Posterior cingulate gyrus (tissue), 11 donors: ENCODE measurements around the gene AKT3.
A peak's percentile ranks its signal among the peaks of the same experiment; 100 is the strongest.

ENCODE experiments used
- DNase-seq, 10 donors: peaks; one replicate each; pipeline versions ENCODE4 v3.0.0 to v3.0.0-alpha.2; 2020 to 2021; ENCODE audit warnings: mixed read lengths in 3 of 10
- intact Hi-C: fragments of 100-400 bp; cut with DNase I; formaldehyde crosslinking; loops from one replicate; pipeline ENCODE4 v1.15.1; 2023

Gene AKT3

DNA sequence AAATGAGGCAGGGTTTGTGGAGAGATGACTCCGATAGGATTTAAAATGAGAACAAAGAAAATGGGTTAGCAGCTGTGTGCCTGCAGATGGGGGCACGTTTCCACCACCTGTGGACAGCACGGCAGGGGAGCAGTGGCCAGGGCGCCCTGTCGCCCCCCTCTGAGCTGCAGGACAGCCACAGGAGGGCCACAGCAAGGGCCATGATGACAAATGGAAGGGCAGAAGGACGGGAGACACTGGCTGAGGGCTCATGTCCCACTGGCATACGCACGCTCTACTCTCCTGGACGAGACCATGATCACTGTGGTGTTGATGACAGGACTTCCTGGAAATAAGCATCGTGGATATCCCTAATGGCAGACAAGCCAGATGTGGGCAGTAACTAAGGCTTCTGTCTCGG is 353.2 kb downstream of the AKT3 start:
- intact Hi-C loops = no loop called here
- peak in 1 of 10 donors; percentile 80 for DNase-seq

DNA sequence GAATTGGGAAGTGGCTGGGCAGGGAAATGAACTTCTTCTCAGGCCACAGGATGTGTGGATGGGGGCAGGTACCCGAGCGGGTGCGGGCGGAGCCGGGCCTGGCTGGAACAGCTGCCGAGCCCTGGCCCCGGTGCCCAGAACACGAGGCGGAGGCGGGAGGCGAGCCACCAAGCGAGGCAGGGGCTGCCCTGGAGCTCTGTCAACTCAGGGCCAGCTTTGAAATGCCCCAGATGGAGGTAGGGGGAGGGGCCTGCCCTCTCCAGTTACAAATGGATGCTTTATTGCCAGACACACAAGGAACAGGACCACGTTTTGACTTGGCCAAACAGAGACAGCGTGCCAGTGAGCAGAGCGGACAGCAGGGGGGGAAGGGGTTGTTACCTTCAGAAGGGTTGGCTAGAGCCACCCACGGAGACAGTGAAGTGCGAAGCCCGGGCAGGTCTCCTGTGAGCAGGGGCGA is 353.8 kb downstream of the AKT3 start:
- DNase-seq = peak; percentile 64 to 96 (median 76)
- intact Hi-C loops = no loop called here

DNA sequence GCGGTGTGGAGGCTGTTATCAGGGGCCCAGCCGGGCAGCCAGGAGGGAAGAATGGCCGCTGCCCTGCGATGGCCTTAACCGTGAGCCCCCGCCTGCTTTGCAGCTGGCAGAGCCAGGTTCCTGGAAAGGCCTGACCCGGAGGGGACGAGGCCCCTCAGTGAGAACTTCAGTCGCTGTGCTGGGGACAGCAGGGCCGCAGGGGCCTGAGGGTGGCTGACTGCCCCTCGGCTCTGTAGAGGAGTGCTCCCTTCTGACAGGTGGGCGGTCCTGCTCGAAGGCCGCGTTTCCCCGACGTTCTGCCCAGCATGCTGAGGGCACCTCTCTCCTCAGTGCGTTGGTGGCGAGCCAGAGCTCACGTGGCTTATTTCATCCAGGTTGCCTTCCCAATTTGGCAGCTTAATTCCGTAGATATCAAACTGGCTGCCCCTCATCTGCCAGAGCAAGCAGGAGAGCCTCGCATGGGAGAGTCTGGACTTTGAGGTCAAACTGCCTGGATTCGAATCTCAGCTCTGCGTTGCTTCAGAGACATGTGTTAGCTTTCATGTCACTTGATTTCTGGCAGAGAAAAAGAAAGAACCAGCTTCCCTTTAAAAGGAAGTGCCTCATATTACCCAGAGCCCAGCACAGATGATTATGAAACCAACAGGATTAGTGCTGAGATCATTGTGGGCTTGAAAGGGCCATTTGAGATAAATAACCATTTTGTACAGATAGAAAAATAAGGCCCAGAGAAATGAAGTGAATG is 354.4 kb downstream of the AKT3 start:
- intact Hi-C loops = no loop called here
- DNase-seq = peak in 1 of 10 donors; percentile 81

DNA sequence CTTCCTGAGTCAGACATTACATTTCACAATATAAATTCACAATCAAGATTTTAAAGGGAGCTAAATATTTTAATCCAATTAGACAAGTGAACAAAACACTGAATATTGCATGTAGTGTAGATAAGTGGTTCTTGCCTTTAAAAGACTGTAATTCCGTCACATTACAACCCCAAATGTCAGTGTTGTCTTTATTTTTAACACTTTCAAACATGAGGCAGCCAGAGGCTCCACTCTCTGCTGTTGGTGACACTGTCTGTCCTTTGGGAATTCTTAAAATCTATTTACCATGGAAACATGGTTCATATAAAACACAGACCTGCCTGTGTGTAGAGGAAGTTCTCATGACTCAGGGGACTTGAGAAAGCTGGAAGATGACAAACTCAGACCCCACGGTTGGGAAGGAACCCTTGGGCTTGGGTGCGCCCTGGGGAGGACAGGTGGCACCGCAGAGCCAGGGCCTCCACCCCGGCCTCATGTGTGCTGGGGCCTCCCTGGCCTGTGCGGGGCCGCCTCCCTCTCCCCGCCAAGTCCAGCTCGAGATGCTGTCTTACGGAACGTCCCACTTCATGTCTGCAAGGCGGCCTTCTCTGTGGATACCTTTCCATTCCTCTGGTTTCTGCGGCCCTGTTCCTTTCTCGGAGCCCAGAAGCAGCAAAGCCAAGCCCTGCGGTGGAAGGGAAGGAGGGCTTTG is 355.2 kb downstream of the AKT3 start:
- DNase-seq = peak in 1 of 10 donors; percentile 77
- intact Hi-C loops = no loop called here

DNA sequence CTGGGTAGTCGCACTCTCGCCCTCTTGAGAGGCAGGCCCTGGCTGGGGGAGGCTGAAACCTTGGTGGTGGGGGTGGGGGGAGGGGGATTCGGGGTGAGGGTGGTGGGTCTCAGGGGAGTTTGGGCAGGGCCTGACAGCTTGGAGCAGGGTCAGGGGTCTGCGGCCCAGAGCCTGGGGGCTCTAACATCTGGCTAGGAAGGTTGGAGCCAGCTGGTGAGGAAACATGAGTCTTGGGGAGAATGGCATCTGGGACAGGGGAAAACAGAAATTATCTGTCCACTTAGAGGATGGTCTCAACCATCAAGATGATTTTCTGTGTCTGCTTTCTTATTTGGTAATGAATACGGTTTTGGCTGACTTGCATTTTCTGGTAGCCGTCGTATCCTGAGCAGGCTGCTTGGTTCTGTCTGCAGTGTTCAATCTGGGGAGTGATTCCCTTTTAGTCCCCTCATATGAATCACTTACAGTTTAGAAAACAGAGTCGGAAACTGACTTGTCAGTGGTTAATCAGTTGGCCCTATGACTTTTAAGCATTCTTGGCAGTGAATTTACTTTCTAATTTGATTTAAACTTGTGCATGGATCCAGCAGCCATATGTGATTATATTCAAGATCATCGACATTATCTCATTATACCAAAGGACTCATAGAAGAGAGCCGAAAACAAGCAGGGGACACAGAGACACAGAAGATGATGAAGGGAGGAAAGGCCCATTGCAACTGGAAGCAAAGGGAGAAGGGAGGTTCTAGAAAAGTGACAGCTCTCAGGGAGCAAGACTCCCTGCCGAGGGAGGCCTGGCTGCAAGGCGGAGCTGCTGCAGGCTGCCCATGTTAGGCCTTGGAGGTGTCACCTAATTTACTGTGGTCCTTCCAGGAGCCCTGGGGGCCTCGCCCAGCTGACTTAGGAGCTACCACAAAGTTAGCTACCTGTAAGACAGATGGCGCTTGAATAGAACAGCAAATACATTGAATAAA is 356.6 kb downstream of the AKT3 start:
- intact Hi-C loops = no loop called here
- no peak for DNase-seq

DNA sequence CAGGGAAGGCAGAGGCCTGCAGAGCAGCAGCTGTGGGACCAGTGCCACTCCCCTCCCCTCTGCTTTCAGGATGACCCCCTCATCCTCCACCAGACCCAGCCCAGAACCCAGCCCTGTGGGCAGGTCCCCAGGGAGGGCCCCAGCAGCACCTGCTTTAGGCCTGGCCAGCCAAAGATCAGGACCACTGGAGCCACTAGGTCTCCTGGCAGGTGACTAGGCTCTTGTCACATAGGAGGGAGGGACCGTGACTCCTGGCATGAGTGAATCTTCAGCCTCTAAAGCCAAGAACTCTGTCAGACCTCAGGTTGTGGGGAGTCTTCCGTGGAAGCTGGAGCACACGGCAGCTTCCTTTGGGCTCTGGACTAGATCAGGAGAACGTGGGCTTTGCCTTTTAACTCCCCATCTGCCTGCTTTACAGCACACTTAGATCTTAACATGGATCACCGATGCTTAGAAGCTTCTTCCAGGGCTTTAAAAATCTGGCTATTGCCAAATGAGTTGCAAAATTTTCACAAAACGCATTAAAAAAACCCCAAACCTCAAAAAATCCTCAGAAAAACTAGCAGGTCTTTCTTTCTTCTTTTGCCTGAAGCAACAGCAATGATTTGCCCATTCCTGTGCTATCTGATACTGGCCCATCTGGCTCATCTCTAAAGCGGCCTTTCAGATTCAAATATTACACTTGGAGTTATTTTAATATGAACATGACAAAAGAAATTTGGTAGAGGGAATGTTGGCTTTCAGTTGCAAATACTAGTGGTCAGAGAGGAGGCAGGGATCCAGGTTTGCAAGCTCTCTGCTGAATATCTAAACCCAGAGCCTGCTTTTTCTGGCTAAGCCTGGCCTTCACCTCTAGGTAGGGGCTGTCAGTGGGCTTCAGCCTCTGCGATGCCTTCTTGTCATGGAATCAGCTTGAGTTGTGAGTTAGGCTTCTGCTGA is 359.0 kb downstream of the AKT3 start:
- intact Hi-C loops = no loop called here
- no peak for DNase-seq

DNA sequence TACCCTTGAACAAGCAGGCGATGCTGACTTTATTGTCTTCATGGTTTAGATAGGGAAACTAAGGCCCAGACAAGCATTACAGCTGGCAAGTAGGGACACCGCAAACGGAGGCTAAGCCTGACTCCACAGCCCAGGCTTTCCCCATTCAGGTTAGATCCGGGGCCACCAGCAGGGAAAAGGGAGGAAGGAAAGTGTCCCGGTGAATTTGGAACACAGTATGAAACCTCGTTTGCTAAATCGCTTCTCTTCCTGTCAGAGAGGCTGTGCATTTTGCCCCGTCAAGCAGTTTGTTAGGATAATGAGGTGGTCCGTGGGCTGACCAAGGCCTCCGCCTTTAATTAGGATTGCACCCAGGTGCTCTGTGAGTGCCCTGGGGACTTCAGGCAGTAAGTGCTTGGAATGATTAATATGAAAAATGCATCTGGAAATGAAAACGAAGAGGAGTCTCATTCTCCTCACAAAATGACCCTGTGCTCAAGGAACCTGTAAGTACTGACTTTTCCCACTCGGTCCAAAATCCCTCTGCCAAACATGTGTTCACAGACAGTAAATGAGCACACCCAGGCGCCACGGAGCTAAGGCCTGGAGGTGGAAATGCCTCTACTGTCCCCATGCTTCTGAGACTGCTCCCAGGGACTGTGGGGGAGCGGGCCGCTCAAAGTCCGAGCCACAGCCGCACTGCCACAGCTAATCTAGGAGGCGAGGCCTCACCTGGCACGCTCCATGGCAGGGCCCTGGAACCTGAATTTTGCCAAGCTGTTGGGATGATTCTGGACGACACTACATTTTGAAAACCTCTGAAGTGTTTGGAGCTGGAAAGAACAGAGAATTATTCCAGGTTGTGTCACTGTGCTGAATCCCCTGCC is 360.1 kb downstream of the AKT3 start:
- peak in 2 of 10 donors; percentile 9 to 80 for DNase-seq
- intact Hi-C loops = no loop called here

DNA sequence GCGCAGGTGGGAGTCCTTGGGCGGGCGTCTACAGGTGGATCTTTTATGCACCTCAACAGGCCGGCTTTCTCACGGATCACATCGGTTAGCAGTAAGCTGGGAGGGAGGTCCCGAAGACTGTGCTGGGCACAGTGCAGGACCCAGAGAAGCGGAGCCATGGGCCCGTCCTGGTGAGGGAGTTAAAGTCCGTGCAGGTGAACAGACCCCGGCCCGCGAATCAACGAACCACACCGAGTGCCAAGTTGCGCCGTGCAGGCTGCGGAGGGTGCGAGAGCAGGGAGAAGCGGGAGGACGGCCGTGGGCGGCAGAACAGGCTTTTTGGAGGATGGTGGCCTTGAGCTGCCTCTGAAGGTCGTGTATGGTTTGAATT is 360.9 kb downstream of the AKT3 start:
- DNase-seq = peak in 2 of 10 donors; percentile 82
- intact Hi-C loops = no loop called here

DNA sequence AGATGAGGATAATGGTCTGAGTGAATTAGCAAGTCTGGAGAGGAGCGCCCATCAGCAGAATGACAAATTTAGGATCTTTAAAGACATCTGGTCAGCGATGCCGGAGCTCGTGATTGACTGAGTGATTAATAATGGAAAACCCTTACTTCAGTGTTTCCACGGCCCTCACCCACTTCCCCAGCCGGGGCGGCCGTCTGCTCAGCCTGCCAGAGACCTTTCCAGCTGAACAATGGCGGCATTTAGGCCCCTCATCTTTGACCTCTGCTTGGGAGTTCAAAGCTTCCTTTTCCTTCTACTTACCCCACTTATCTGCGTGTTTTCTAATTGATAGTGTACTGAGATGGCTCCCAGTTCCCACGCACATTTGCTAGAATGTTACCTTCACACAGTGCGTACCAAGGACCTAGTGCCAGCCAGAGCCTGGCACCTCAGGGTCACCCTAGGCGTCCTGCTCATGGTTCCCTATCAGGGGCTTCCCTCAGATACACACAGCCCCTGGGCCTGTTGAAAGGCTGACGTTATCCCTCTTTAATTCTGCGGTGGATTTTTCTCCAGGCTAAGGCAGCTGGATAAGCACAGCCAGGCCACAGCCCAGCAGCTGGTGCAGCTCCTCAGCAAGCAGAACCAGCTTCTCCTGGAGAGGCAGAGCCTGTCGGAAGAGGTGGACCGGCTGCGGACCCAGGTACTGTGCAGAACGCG is 361.4 kb downstream of the AKT3 start:
- DNase-seq = peak in 2 of 10 donors; percentile 39 to 84
- intact Hi-C loops = no loop called here

DNA sequence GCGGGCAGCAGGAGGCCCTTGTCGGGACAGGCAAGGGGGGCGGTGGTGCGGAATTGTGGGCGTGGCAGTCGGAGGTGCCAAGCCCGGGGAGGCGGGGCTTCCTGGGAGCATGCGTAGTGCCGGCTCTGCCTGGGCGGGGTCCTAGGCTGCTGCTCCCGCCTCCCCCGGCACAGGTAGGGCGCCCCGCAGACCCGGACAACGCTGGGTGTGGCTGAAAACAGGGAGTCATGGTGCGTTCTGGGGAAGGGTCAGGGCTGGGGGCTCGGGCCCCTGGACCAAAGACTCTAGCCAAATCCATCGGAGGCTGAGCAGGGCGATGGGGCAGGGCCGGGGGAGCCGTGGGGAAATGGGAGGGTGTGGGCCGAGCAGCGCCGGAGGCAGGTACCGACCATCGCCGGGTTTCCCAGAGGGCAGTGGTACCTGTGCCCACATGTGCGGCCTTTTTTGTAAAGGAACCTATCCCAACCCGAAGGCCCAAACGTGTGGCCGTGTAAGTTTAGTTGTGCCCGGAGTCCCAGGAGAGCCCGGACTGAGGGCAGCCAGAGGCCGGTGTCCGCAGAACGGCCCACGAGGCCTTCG is 362.3 kb downstream of the AKT3 start:
- peak in 2 of 10 donors; percentile 59 to 74 for DNase-seq
- intact Hi-C loops = no loop called here

DNA sequence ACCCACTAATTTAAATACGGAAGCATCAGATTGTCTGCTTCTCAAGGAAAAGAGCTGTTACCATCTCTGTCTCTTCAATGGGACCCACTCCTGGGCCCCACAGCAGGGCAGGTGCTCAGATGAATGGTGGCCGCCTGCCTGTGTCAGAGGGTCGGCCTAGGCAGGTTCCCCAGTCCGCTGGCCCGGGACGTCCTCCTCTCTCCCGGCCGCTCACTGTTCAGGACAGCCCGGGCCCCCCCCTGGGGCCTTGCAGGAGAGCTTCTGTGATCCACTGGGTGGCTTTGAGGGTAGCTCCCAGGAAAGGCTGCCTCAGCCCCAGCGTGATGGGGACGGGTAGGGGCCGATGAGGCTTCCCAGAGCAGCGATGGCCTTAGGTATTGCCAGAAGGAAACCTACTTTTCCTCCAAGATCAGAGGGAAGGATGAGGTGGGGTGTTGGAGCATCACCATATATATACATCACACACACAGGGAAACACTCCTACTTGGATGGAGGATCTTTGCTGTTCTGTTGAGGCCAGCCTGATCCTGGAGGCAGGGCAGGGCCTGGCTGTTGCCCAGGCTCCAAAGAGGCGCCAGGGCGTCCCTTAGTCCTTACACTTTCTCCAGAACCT is 362.9 kb downstream of the AKT3 start:
- peak in 1 of 10 donors; percentile 64 for DNase-seq
- intact Hi-C loops = no loop called here

DNA sequence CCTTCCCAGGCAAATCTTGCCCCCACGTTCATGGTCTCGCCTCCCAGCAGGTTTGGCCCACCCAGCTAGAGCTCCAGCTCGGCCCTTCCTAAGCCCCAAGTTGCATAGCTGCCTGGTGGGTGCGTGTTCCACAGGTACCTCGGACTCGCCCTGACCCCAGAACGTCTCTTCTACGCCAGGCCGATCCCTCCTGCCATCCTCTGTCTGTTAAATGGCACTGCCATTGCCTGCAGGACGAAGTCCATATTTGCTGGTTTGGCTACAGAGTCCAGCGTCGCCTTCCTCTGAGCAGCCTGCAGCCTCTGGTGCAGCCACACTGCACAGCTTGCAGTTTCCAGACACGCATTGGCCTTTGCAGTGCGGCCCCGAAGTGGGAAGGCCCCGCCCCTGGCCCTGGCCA is 366.1 kb downstream of the AKT3 start:
- no peak for DNase-seq
- intact Hi-C loops = loop anchor here (2.0 kb wide), 1 partner anchor 565 kb away; no protein-coding TSS in a partner anchor

DNA sequence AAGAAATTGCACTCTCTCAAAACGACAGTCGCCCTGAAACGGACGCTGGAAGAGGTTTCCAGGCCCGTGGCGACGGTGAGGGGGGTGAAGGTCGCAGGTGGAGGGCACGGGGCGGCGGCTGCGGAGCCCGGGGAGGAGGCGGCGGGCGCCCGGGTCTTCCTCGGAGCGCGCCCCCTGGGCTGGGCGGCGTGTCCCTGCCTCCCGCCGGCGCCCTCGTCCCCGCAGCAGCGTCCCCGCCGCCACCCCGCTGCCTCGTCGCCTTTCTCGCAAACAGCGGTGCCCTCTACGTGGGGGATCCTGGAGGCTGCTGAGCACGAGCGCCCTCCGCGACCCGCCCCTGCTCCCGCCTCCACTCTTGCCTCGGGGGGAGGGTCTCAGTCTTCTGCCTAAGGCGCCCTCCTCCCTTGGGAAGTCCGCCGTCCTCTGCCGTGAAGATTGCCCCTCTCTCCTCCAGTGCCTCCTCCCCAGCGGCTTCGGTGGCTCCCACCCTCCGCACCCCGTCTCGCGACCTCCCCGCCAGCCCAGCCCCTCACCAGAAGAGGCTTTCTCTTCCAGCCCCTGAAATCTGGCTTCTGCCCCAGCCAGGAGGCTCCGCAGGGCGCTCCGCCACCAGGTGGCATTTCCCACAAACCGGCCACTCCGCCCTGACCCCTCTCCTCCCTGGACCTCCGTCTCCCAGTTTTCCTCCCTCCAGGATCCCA is 366.8 kb downstream of the AKT3 start:
- intact Hi-C loops = loop anchor here (2.0 kb wide), 1 partner anchor 566 kb away; no protein-coding TSS in a partner anchor
- DNase-seq = peak in 2 of 10 donors; percentile 81 to 87

DNA sequence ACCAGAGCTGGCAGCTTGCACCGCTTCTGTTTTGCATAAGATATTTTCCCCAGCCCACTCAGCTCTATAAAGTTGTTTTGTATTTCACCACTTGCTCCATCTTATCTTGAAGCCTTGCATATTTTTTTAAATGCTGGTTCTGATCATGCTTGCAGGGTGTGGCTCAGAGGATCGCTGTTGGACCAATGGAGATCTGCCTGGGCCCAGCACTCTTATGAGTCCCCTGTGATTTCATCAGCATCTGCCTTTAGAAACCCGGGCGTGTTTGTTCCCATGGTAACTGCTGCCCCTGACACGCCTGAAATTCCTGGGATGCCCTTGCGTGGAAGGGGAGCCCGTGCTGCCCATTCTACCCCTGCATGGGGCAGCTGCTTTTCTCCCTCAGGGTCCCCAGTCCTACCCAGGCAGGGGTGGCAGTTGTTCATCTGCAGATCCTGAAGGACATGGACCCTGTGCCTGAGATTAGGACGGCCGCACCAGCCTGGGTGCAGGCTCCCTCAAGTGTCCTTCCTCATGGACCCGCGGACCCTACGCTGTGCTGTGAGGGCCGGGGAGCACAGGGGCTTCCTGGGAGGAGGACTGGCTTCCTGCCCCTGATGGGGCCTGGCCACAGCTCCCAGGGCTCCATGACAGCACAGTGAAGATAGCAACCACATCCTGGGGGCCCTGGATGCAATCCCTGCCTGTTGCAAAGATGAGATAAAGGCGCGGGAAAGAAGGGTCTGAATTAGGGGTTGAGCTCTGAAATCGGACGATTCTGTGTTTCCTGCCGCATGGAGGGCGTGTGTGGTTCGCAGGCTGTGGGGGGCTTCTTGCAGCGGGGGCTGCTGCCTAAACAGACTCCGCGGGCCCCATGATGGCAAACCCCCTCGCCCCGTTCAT is 367.7 kb downstream of the AKT3 start:
- intact Hi-C loops = loop anchor here (2.0 kb wide), 1 partner anchor 566 kb away; no protein-coding TSS in a partner anchor

DNA sequence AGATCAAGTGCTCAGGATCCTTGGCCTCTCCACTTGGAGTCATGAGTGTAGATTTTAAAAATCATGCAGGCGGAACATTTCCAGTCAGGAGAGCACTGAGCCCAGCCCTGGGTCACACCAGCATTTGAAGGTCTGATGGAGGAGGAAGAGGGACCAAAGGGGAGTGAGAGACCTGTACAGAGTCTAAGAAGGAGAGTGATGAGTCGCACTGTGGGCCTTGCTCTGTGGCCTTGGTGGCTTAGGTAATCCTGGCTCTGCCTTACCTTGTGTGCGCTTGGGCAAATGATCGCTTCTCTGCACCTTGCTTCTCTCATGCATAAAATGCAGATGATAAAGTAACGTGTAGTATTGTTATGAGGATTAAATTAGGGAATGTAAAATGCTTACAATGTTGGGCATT is 368.9 kb downstream of the AKT3 start:
- no peak for DNase-seq
- intact Hi-C loops = no loop called here

More for the DNA sequence above, 367.7 kb downstream of the AKT3 start:
- DNase-seq = peak in 4 of 10 donors; percentile 45 to 94 (median 75)
